IMR-90 (cell line): ENCODE data around the gene IRX3. TPM values are rescaled to one million over a fixed set of nuclear protein-coding genes. Genes with fewer than 3 reads are reported as not detected.

Experiments used
- ATAC-seq: fragments of 200-7000 bp; cut with Tn5 transposase; 2 replicates; pipeline ENCODE4 v1.9.1; 2020; ENCODE audit warnings: low read depth, mild to moderate bottlenecking, moderate library complexity
- BruUV-seq: library from RNA; stranded (reverse); fragments of 400-500 nt; replicated peaks from 2 replicates; lab custom pipeline; 2021; lab: Mats Ljungman, UMichigan
- CTCF ChIA-PET: fragments of 300-600 bp; formaldehyde crosslinking; extraction: SDS; loops from one replicate; lab custom pipeline; 2021; ENCODE audit warnings: antibody characterized with exemption; lab: Yijun Ruan, JAX
- POLR2A ChIA-PET: fragments of 300-600 bp; sonication (Branson Sonifier 250); formaldehyde crosslinking; loops from one replicate; lab custom pipeline; 2022; ENCODE audit warnings: antibody characterized with exemption; ENCODE audit not compliant: unreplicated experiment; lab: Charles Lee
- DNase-seq: peaks from one replicate; pipeline ENCODE4 v3.0.0; 2013
- H2AFZ ChIP-seq: replicated peaks from 2 replicates; pipeline ENCODE3; 2013; ENCODE audit warnings: low read length, mild to moderate bottlenecking; ENCODE audit not compliant: poor library complexity
- H2AK5ac ChIP-seq: 2 replicates; pipeline ENCODE4 v1.6.1; 2013; ENCODE audit warnings: low read depth, low read length, inconsistent platforms
- H2AK9ac ChIP-seq: replicated peaks from 2 replicates; pipeline ENCODE3; 2013; ENCODE audit warnings: mild to moderate bottlenecking, low read depth, low read length, moderate library complexity; ENCODE audit not compliant: poor library complexity
- H2BK120ac ChIP-seq: 2 replicates; pipeline ENCODE4 v1.6.1; 2013; ENCODE audit warnings: low read depth, low read length, inconsistent platforms
- H2BK15ac ChIP-seq: 3 replicates; pipeline ENCODE4 v1.6.1; 2013; ENCODE audit warnings: low read depth, low read length, inconsistent platforms
- H2BK20ac ChIP-seq: 2 replicates; pipeline ENCODE4 v1.6.1; 2013; ENCODE audit warnings: low read depth, mild to moderate bottlenecking, inconsistent platforms, low read length, moderate library complexity
- H2BK5ac ChIP-seq: 2 replicates; pipeline ENCODE4 v1.6.1; 2013; ENCODE audit warnings: mild to moderate bottlenecking, low read depth, low read length, inconsistent platforms; ENCODE audit not compliant: poor library complexity, severe bottlenecking
- H3K14ac ChIP-seq: replicated peaks from 2 replicates; pipeline ENCODE4 v1.6.1; 2013; ENCODE audit warnings: low read depth, low read length, inconsistent platforms
- H3K18ac ChIP-seq: 2 replicates; pipeline ENCODE4 v1.6.1; 2013; ENCODE audit warnings: low read depth, low read length, control low read depth
- H3K23ac ChIP-seq: 2 replicates; pipeline ENCODE4 v1.6.1; 2013; ENCODE audit warnings: low read depth, low read length, inconsistent platforms
- H3K27ac ChIP-seq: 2 replicates; pipeline ENCODE4 v1.5.1; 2013; ENCODE audit warnings: mild to moderate bottlenecking, control low read depth, low read length; ENCODE audit not compliant: insufficient read depth
- H3K27me3 ChIP-seq: 2 replicates; pipeline ENCODE4 v1.6.1; 2013; ENCODE audit warnings: low read length; ENCODE audit not compliant: control insufficient read depth, insufficient read depth
- H3K36me3 ChIP-seq: 2 replicates; pipeline ENCODE4 v1.6.1; 2013; ENCODE audit warnings: low read length, mixed read lengths; ENCODE audit not compliant: control insufficient read depth, insufficient read depth
- H3K4ac ChIP-seq: 2 replicates; pipeline ENCODE4 v1.6.1; 2013; ENCODE audit warnings: low read depth, low read length, inconsistent platforms
- H3K4me1 ChIP-seq: 2 replicates; pipeline ENCODE4 v1.6.1; 2013; ENCODE audit warnings: low read length, mixed read lengths; ENCODE audit not compliant: control insufficient read depth, insufficient read depth
- H3K4me2 ChIP-seq: 2 replicates; pipeline ENCODE4 v1.6.1; 2013; ENCODE audit warnings: low read depth, mild to moderate bottlenecking, control low read depth, low read length, moderate library complexity
- H3K4me3 ChIP-seq: 2 replicates; pipeline ENCODE4 v1.5.1; 2013; ENCODE audit warnings: low read depth, mild to moderate bottlenecking, control low read depth, low read length, moderate library complexity; ENCODE audit not compliant: insufficient read depth
- H3K56ac ChIP-seq: 2 replicates; pipeline ENCODE4 v1.6.1; 2013; ENCODE audit warnings: low read length, inconsistent platforms; ENCODE audit not compliant: insufficient read depth; ENCODE audit errors: extremely low read depth
- H3K79me1 ChIP-seq, 2 experiments: 2 replicates each; pipeline ENCODE4 v1.6.1; 2013; ENCODE audit warnings: low read length in 2 of 2, inconsistent platforms in 1 of 2, low read depth in 1 of 2
- H3K9ac ChIP-seq: 2 replicates; pipeline ENCODE4 v1.6.1; 2013; ENCODE audit warnings: low read depth, low read length, control low read depth
- H3K9me1 ChIP-seq: 2 replicates; pipeline ENCODE4 v1.6.1; 2013; ENCODE audit warnings: low read length, inconsistent platforms; ENCODE audit not compliant: insufficient read depth
- H3K9me3 ChIP-seq: 2 replicates; pipeline ENCODE4 v1.6.1; 2013; ENCODE audit warnings: low read length; ENCODE audit not compliant: control insufficient read depth, insufficient read depth
- H4K20me1 ChIP-seq: 2 replicates; pipeline ENCODE4 v1.6.1; 2013; ENCODE audit warnings: low read length, inconsistent platforms; ENCODE audit not compliant: insufficient read depth
- H4K5ac ChIP-seq: 2 replicates; pipeline ENCODE4 v1.6.1; 2013; ENCODE audit warnings: mild to moderate bottlenecking, low read depth, low read length, control low read depth
- H4K8ac ChIP-seq, 2 experiments: 2 replicates each; pipeline ENCODE4 v1.6.1; 2013; ENCODE audit warnings: low read depth in 2 of 2, low read length in 2 of 2, control low read depth in 1 of 2, inconsistent platforms in 1 of 2
- H4K91ac ChIP-seq: 2 replicates; pipeline ENCODE4 v1.6.1; 2013; ENCODE audit warnings: low read depth, low read length, inconsistent platforms; ENCODE audit not compliant: insufficient read depth
- BHLHE40 ChIP-seq: fragments of 150-350 bp; IDR thresholded peaks from 2 replicates; pipeline ENCODE4 v1.6.1; 2016; ENCODE audit warnings: mild to moderate bottlenecking, low read depth, low read length
- CEBPB ChIP-seq: IDR thresholded peaks from 2 replicates; pipeline ENCODE4 v1.6.1; 2012; ENCODE audit warnings: low read depth, low read length, improper control_type of control experiment
- CHD1 ChIP-seq: IDR thresholded peaks from 2 replicates; pipeline ENCODE4 v1.6.1; 2012; ENCODE audit warnings: low read depth, low read length, improper control_type of control experiment
- CTCF ChIP-seq: conservative IDR thresholded peaks from 2 replicates; pipeline ENCODE4 v1.5.1; 2012; ENCODE audit warnings: mild to moderate bottlenecking, low read depth, low read length, improper control_type of control experiment
- ELK1 ChIP-seq: fragments of 150-350 bp; IDR thresholded peaks from 2 replicates; pipeline ENCODE4 v1.6.1; 2016; ENCODE audit warnings: low read depth, mild to moderate bottlenecking, low read length, moderate library complexity, borderline replicate concordance
- FOS ChIP-seq: fragments of 150-350 bp; IDR thresholded peaks from 2 replicates; pipeline ENCODE4 v1.6.1; 2016; ENCODE audit warnings: low read depth, low read length
- MAZ ChIP-seq: IDR thresholded peaks from 2 replicates; pipeline ENCODE4 v1.6.1; 2012; ENCODE audit warnings: low read depth, mild to moderate bottlenecking, low read length, improper control_type of control experiment, moderate library complexity, borderline replicate concordance
- MXI1 ChIP-seq: IDR thresholded peaks from 2 replicates; pipeline ENCODE4 v1.6.1; 2012; ENCODE audit warnings: low read depth, mild to moderate bottlenecking, low read length, moderate library complexity, borderline replicate concordance
- NFE2L2 ChIP-seq: fragments of 150-350 bp; IDR thresholded peaks from 2 replicates; pipeline ENCODE4 v1.6.1; 2016; ENCODE audit warnings: low read depth, mild to moderate bottlenecking, low read length
- POLR2A ChIP-seq: IDR thresholded peaks from 2 replicates; pipeline ENCODE4 v1.6.1; 2012; ENCODE audit warnings: mild to moderate bottlenecking, low read depth, low read length
- RAD21 ChIP-seq: IDR thresholded peaks from 2 replicates; pipeline ENCODE4 v1.6.1; 2012; ENCODE audit warnings: low read length, improper control_type of control experiment
- RCOR1 ChIP-seq: IDR thresholded peaks from 2 replicates; pipeline ENCODE4 v1.6.1; 2012; ENCODE audit warnings: mild to moderate bottlenecking, low read length, improper control_type of control experiment; ENCODE audit not compliant: insufficient replicate concordance
- RFX5 ChIP-seq: IDR thresholded peaks from 2 replicates; pipeline ENCODE4 v1.8.0; 2012; ENCODE audit warnings: low read depth, mild to moderate bottlenecking, low read length, moderate library complexity
- SMC3 ChIP-seq: fragments of 150-350 bp; IDR thresholded peaks from 2 replicates; pipeline ENCODE4 v1.6.1; 2016; ENCODE audit warnings: low read depth, mild to moderate bottlenecking, antibody characterized with exemption, low read length, moderate library complexity
- USF2 ChIP-seq: fragments of 150-350 bp; IDR thresholded peaks from 2 replicates; pipeline ENCODE4 v1.6.1; 2017; ENCODE audit warnings: mild to moderate bottlenecking, antibody characterized with exemption, low read length, low read depth
- WGBS, 2 experiments: methylation state at CpG; one replicate each; pipeline versions ENCODE4 v1.1.5 to v1.1.7; 2013; ENCODE audit warnings: missing lambda C conversion rate in 2 of 2; ENCODE audit not compliant: insufficient read length in 1 of 2; ENCODE audit errors: extremely low coverage in 2 of 2; 5-methylcytosine and 5-hydroxymethylcytosine counted together
- dilution Hi-C: fragments of 300-500 bp; cut with HindIII; formaldehyde crosslinking; loops from one replicate; pipeline ENCODE4 v1.14.3; 2018; ENCODE audit warnings: low sequenced_read_pairs; ENCODE audit not compliant: unreplicated experiment
- in situ Hi-C: fragments of 300-500 bp; cut with MboI; formaldehyde crosslinking; loops from 3 replicates; pipeline ENCODE4 v1.14.3; 2019; ENCODE audit warnings: low sequenced_read_pairs, inconsistent platforms, mixed read lengths
- intact Hi-C: fragments of 100-400 bp; cut with micrococcal nuclease; formaldehyde crosslinking; loops from 2 replicates; pipeline ENCODE4 v1.10.0; 2022
- polyA plus RNA-seq, 3 experiments: library from polyadenylated mRNA; depleted of rRNA; stranded (reverse); fragments of >200 nt; gene quantifications; 2 replicates each; pipeline ENCODE4 v1.2.3, GENCODE V29; 2012; ENCODE audit warnings: low replicate concordance in 1 of 3
- total RNA-seq: library from RNA; depleted of rRNA; stranded (reverse); fragments of >200 nt; gene quantifications from 2 replicates; pipeline ENCODE4 v1.2.3, GENCODE V29; 2012

The IRX3 gene
- total and polyA plus RNA-seq, 2 of the 4 experiments (the other 2 are of a cell fraction), result not detected

GRCh38 chr16:54291656-54292487 lies 5.3 kb upstream of the IRX3 start:
- BruUV-seq, result no TSS peak
- no peaks in the 10 kb centered on the region for H3K79me1 ChIP-seq
- POLR2A ChIA-PET, result no interaction called here
- TF ChIP-seq CTCF (no peak), ELK1 (no peak), POLR2A (no peak), CHD1 (no peak), USF2 (no peak), NFE2L2 (no peak), RCOR1 (no peak), SMC3 (no peak), FOS (no peak), CEBPB (no peak), BHLHE40 (no peak), MXI1 (no peak), RFX5 (no peak), RAD21 (no peak), MAZ (no peak)

More at GRCh38 chr16:54291656-54292487, 5.3 kb upstream of the IRX3 start:
- no peak overlapping the region for H3K27ac ChIP-seq
- in situ Hi-C loops, result loop anchor here (25.0 kb wide), 2 partner anchors 530 to 645 kb away; partner anchors contain the start of gene IRX5
- CTCF ChIA-PET, result no interaction called here
- H3K18ac ChIP-seq, result no peak overlapping the region
- no peaks in the 10 kb centered on the region for H3K9me1 ChIP-seq
- no peak for DNase-seq
- no peak overlapping the region for H2AK5ac ChIP-seq
- H3K36me3 ChIP-seq, result no peaks in the 10 kb centered on the region
- H4K91ac ChIP-seq, result no peak overlapping the region
- no peak overlapping the region for H3K14ac ChIP-seq
- H3K9me3 ChIP-seq, result peaks cover 17% of the 10 kb centered on the region
- no peak overlapping the region for H2AK9ac ChIP-seq
- intact Hi-C loops, result loop anchor here (10.0 kb wide), 1 partner anchor 737 kb away; no protein-coding TSS in a partner anchor
- dilution Hi-C loops, result no loop called here
- ATAC-seq, result no peak
- H4K8ac ChIP-seq, result no peak overlapping the region
- H3K23ac ChIP-seq, result no peak overlapping the region
- no peak overlapping the region for H4K5ac ChIP-seq
- H3K4me1 ChIP-seq, result peaks cover 2% of the 10 kb centered on the region; the same call in 1 of the 2 replicates
- H2BK5ac ChIP-seq, result no peak overlapping the region
- H3K4ac ChIP-seq, result no peak overlapping the region
- peaks cover 63% of the 10 kb centered on the region for H3K27me3 ChIP-seq
- H3K4me2 ChIP-seq, result no peak overlapping the region
- no peak overlapping the region for H2BK120ac ChIP-seq
- no peak overlapping the region for H3K9ac ChIP-seq
- peak overlapping the region; percentile 39 for H2AFZ ChIP-seq
- no peak overlapping the region for H3K56ac ChIP-seq
- H2BK15ac ChIP-seq, result no peak overlapping the region
- H4K20me1 ChIP-seq, result no peaks in the 10 kb centered on the region
- H3K4me3 ChIP-seq, result no peak overlapping the region
- H2BK20ac ChIP-seq, result no peak overlapping the region
- no CpG with 5 or more reads among the region's 22 CpGs for WGBS, 2 experiments
